ENCODE measurements around the gene ASIC3. TPM values are rescaled to one million over a fixed set of nuclear protein-coding genes. Genes with fewer than 3 reads are reported as not detected.

Gene ASIC3
- total and polyA plus RNA-seq, 2 donors (not counting 3 experiments of a cell fraction or from before 2014, with no cell fraction given): 0.69 to 0.70 TPM

GRCh38 chr7:151062111-151062398 is 13.7 kb downstream of the ASIC3 start:
- Histone ChIP-seq H2AFZ (ENCODE audit: low read depth, low read length) (no peak overlapping the region), H3K36me3 (ENCODE audit: control insufficient read depth in 2 of 2, extremely low read depth in 1 of 2, insufficient read depth in 2 of 2, low read length in 2 of 2) (peaks cover 6 to 28% of the 10 kb centered on the region in 2 experiments), H3K79me2 (ENCODE audit: control insufficient read depth, insufficient read depth, low read length) (peaks cover 34% of the 10 kb centered on the region), H3K27ac (ENCODE audit: insufficient read depth, low read depth, low read length) (no peak overlapping the region), H3K4me3 (replicated peaks in 1 of 3; ENCODE audit: insufficient read depth in 1 of 3, low read depth in 1 of 3, low read length in 3 of 3) (no peak overlapping the region), H4K20me1 (replicated peaks; ENCODE audit: control insufficient read depth, extremely low read depth, insufficient read depth, low read length) (no peaks in the 10 kb centered on the region), H3K9me3 (replicated peaks; ENCODE audit: control insufficient read depth, insufficient read depth, low read length) (no peaks in the 10 kb centered on the region), H3K4me1 (ENCODE audit: control insufficient read depth, extremely low read depth, insufficient read depth, low read length) (peaks cover 27% of the 10 kb centered on the region), H3K9me1 (replicated peaks; ENCODE audit: control insufficient read depth, extremely low read depth, insufficient read depth, low read length) (no peaks in the 10 kb centered on the region), H3K27me3 (ENCODE audit: control insufficient read depth in 2 of 2, insufficient read depth in 2 of 2, low read length in 2 of 2) (no peaks in the 10 kb centered on the region), H3K4me2 (ENCODE audit: insufficient read depth, low read length) (no peak overlapping the region), H3K9ac (replicated peaks; ENCODE audit: extremely low read depth, insufficient read depth, low read length) (no peak overlapping the region)
- ChIA-PET CTCF (interaction anchor here (1.3 kb wide), 1 partner anchor 11 kb away, joined by 4 read pairs; no protein-coding TSS in a partner anchor), POLR2A (no interaction called here)
- intact Hi-C loops (cut with micrococcal nuclease): no loop called here
- DNase-seq (ENCODE audit: low read depth, low spot score) (no peak), FAIRE-seq (no peak)
- BruUV-seq (replicated peaks): no TSS peak
- dilution Hi-C loops (cut with MboI; ENCODE audit: extremely low pct_ligation_motif_present, low sequenced_read_pairs): no loop called here
- TF ChIP-seq FOS (IDR thresholded peaks at IDR 0.05; ENCODE audit: borderline replicate concordance, insufficient read depth, low read length): no peak
- TF ChIP-seq EZH2 (IDR thresholded peaks at IDR 0.05; ENCODE audit: borderline replicate concordance, low read depth, low read length, severe bottlenecking): no peak
- TF ChIP-seq MAX (IDR thresholded peaks at IDR 0.05; ENCODE audit: insufficient read depth, insufficient read length): no peak
- no peak for TF ChIP-seq JUN (IDR thresholded peaks at IDR 0.05; ENCODE audit: borderline replicate concordance, insufficient read depth, insufficient read length, low read depth)
- no peak for TF ChIP-seq POLR2AphosphoS5 (IDR thresholded peaks at IDR 0.05; ENCODE audit: insufficient read depth, low read depth, low read length)
- TF ChIP-seq POLR2A (IDR thresholded peaks at IDR 0.05; ENCODE audit: low read depth, low read length): no peak
- TF ChIP-seq MYC (IDR thresholded peaks at IDR 0.05; ENCODE audit: low read depth, low read length): no peak
- no peak for TF ChIP-seq CTCF (IDR thresholded peaks at IDR 0.05; ENCODE audit: extremely low read depth in 1 of 2, insufficient read depth in 1 of 2, low read depth in 1 of 2, low read length in 2 of 2)
- TF ChIP-seq GATA2 (IDR thresholded peaks at IDR 0.05; ENCODE audit: insufficient read depth, insufficient read length, low read depth, low read length): no peak

All from endothelial cell of umbilical vein (primary cell).